A172 (cell line): Measurements from ENCODE around the gene MRPL40. TPM values are rescaled to one million over a fixed set of nuclear protein-coding genes. Genes with fewer than 3 reads are reported as not detected.

Source experiments
- DNase-seq: peaks from one replicate; pipeline ENCODE4 v3.0.0-alpha.2; 2015; ENCODE audit warnings: low spot score
- total RNA-seq: library from RNA; depleted of rRNA; stranded (reverse); fragments of >200 nt; shearing (Covaris generic); gene quantifications from 2 replicates; pipeline ENCODE4 v1.2.3, GENCODE V29; 2014; rRNA removed

MRPL40 gene
- 30.7 and 45.7 TPM in 2 replicates for total RNA-seq

DNA sequence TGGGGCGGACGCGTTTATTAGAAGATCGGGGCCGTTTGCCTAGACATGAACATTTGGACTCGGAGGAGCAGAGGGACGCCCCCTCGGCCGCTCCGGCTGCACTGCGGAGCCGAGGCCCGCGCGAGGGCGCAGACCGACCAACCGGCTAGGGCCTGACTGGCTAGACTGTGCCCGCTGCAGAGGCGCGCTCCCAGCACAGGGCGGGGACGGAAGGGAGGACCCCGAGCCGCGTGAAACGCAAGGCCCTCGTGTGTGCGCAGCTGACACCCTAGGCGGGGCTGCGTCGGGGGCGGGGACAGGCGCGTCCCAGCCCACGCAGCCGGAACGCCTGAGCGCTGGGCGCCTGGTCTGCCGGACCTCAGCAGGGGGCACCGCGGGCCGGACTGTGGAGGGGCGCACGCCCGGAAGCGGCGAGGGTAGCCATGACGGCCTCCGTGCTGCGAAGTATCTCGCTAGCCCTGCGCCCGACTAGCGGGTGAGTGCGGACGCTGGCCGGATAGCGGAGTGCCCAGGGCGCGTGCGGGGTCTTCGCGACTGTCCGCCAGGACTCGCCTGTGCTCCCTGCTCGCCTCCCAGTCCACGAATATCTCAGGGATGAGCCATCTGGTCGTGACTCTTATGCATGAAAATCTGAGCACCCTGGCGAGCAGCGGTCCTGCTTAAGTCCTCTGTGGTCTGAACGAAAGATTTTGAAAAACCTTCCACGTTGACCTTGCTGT lies at the start of gene MRPL40:
Gene MRPL40 (plus strand): TSS at position 413 of the 719 bp plus-strand sequence. CDS start 10 bp downstream, at position 423.
- DNase-seq: peak; percentile 68

DNA sequence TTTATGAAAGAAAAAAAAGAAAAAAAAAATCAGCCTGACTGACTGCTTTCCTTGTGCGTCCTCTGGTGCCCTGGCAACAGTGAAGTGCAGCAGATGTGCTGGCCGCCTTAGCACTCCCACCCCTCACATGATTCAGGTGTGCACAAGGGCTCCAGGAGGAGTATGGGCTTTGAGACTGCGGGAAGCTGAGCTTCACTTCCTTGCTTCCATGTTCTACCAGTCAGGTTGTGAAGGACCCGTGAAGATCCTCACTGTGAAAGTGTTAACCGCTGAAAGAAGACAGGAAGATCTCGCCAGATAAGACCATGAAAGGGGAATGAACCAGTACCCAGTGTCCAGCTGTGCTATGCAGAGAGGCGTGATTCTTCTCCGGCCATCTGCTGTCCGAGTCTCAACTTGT lies 49.1 kb upstream of the MRPL40 start:
- DNase-seq: no peak

DNA sequence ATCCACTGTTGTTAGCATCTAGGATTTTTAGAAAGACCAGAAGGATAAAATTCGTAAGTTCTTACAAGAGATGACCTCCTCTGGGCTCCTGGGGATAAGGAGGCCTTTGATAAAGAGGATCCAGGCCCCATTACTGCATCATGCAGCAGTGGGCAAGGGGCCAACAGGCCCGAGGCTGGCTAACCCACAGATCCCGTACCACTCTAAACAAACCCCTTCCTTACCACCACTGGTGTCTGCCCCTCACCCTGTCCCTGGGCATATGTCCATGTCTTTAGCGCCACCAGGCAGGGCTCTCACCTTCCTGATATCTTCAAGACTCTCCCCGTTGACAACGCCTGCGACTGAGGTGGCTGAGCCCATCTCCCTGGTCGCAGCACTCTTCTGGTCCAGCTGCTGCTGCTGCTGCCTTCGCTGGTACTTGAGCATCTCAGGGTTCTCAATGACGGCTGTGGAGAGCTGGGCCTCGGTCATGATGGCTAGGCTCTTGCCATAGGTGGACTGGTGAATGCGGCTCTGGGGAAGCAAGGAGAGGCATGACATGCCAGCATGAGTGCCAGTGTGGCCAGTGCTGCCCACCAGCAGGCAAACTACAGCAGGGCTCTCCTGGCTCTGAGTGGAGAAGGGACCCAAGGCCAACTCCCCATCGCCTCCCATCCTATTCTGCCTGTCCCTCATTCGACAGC lies 47.0 kb upstream of the MRPL40 start:
- DNase-seq: no peak

DNA sequence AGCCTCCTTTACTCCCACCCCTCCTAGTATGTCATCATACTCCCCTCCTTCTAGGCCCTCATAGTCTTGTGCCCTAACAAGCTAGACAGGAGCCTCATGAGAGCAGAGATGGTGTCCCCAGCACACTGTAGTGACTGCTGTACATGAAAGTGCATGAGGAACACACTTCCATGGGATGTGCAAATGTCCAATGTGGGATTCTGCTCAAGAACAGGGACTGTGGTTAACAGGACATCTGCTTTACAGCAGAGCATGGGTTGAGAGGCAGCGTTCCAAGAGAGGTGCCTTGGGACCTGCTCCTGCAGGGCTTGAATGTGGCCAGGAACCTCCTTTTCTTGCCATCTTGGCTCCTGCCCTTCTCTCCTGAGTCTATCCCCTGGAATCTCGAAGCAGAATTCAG lies 46.1 kb upstream of the MRPL40 start:
- no peak for DNase-seq

DNA sequence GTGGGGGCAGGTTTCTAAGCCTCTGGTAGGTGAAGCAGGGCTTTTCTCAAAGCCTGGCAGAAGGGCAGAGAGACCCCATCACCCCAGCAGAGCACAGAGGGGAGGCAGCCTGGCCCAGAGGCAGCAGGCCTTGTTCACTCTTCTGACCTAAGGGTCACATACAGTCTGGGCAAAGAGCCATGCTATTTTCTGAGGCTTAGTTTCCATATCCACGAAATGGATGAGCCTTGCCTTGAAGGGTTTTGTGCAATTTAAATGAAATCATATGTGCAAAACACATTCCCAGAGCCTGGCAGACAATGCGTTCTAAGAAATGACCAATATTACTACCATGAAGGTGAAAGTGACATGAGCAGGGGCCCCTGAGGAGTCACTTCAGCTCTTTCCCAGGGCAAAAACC lies 45.3 kb upstream of the MRPL40 start:
- no peak for DNase-seq

DNA sequence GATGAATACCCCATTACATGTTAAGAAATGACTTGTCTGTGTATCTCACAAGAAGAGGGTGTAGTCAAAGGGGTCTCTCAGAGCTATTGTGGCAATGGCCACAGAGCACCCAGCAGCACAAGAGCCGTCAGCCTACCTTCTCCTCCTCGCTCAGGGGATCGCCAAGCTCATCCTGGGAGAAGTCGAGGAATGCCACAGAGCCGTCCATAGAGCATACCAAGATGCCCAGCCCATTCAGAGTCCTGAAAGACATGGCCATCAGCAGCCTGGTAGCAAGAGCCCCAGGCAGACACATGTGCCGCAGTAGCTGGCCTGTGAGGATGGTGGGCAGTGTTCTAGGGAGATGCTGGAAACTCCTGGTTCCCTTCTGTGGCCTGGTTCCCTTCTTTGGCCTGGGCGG lies 44.8 kb upstream of the MRPL40 start:
- no peak for DNase-seq

DNA sequence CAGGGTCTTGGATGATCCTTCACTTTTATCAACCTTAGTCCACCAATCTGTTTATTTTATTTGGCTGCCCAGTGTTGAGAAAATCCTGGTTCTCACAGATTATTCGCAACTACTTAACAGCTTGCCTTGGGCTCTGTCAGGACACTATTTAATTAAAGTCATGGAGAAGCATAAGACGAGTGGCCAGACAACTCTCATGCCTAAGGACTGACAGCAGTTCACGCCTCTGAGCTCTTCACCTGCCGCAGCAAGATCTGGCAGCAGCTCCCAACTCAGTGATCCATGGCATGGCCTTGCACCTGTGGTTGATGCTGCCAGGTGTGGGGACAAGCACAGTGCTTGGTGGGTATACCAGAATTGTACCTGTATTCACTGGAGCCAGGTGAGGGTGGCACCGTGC lies 38.6 kb upstream of the MRPL40 start:
- DNase-seq: no peak

DNA sequence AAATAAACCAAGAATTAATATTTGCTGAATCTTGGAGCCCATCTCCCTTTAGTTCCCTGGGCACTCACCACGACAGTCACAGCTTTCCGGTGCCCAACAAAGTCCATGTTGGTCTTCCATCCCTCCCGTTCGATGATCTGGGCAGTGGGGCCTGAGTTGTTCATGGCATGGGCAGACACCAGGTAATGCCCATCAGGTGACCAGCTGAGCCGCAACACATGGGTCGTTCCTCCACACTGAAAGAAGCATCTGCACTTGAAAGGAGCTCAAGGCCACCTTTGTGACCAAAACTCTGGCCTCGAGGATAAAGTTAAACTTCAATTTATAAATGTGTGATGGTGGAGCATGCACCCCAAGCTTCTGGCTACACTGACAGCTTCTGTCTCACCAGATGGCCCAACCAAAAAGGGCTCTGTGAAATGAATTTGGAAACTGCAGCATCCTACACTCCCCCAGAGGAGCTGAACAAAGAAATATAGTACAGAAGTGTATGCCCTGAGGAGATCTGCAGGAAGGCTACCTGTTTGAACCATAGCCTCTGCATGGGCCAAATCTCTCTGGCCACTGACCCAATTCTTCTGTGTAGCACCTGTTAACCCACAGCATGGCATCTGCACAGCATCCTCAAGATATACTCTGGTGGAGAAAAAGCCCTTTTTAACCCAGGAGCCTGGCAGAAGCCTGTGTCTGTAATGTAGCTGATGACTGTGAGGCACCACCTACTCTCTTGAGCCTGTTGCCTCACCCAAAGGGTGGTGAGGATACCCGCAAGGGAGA lies 37.9 kb upstream of the MRPL40 start:
- DNase-seq: no peak

DNA sequence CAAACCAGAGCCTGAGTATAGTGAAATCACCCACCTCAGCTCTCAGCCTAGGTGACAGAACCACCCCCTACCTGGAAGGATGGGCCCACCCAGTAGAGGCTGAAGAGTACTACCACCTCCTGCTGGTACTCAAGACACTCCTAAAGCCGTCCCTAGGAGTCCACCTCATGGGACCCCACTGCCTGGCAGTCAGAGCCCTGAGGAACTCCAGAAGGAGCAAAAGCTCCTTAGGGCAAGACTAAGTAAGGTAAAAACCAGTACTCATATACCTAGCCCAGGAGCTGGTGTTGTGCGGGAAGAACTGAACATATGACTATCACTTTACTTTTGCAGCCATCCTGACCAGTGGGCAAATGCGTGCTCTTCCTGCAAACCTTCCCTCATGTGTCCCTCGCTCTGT lies 37.1 kb upstream of the MRPL40 start:
- DNase-seq: no peak

DNA sequence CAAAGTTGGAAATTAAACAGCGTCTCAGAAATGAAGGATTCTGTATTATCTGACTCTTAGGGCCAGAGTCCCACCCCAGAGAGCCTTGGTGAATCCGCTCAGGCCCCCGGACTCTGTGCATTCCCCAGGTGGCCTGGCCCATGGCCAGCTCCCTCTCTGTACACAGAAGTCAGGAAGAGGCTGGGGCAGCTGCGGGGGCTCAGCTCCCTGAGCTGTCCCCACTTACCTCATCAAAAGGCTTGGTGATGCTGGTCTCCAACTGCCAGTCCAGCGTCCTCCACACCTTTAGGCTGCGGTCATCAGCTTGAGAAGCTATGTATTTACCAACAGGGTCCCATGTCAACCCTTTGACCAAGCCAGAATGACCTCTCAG lies 35.8 kb upstream of the MRPL40 start:
- DNase-seq: no peak

DNA sequence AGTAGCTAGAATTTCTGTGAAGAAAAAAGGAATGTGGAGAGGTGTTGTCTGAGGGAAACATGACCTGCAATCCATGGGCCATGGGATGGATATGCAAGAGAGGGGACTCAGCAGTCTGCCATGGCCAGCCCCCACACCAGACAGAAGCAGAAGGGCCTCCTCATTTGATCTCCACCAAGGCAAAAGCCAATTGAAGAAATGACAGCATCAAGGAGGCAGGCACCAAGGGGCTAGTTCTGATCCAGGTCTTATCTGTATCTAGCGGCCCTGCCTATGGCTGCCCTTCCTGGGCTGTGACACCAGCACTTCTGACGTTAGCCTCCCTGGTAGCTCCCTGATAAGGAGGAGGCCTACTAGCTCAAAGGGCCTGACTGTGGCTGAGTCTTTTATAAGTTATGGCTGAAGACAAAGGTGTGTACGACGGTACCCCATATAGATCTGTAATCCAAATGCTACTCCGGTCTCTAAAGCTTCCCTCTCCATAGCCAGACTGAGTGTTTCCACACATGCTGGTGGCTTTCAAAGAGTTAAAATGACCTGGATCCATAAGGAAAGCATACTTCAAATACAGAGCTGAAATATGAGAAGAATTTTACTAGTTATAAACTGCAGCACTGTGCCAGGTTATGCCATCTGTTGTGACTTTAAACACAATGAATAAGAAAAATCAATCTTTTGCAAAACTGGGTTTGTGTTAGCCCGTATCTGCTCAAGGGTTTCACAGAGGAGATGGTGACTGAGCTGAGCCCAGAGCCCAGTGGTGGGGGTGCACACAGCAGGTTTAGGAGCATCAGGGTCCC lies 35.2 kb upstream of the MRPL40 start:
- DNase-seq: no peak

DNA sequence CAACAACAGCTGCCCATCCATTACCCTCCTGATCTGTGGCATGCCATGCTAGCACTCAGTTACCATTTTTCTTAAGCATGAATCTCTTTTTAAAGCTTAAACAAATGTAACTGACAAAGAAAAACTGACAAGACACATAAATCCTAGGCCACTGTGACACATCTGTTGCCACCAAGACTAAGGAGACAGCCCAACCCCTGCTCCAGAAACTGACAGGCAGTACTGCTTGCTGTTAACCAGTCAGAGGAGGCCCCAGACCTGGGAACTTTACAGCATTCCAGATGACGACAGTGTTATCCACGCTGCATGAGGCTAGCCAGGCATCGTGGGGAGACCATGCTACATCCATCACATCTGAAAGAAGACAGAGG lies 34.6 kb upstream of the MRPL40 start:
- no peak for DNase-seq

DNA sequence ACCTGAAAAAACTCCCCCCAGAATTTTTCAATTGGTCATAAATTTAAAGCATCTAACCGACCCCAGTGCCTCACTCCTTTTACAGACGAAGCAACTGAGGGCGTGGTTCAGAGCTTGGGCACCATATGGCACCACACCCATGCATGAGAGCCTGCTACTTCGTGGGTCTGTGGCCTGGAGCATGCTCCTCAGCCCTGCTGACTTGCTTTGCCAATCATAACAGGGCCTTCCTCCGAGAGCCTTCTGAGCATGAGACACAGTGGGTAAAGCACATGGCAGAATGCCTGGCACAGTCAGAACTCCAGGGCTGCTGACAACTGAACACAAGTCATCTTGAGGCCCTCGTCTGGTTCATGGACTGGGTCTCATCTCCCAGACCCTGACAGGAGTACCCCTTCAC lies 34.1 kb upstream of the MRPL40 start:
- DNase-seq: no peak

DNA sequence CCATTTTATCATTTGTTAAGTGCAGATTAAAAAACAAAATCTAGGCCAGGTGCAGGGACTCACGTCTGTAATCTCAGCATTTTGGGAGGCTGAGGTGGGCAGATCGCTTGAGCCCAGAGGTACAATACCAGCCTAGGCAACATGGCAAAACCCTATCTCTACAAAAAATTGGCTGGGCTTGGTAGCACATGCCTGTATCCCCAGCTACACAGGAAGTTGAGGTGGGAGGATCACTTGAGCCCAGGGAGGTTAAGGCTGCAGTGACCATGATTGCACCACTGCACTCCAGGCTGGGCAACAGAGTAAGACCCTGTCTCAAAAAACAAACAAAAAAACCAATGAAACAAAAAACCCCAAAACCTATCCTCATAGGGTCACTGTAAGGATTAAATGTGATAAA lies 33.7 kb upstream of the MRPL40 start:
- no peak for DNase-seq

DNA sequence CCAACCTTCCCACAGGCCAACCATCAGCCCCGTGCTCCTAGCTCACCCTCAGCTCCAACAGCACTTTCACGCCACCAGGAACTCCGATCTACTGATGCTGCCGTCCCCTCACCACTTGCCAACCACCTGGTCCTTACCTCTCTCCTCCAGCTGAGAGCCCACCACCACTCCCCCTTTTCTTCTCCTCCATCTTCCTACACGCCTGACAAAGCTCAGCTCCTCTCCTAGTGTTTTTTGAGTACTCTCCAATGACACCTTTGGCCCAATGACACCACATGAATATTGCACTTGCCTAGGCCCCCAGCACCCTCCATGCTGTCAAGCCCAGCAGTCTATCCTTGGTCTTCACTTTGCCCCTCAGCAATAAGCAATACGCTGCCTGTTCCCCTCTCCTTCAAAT lies 31.5 kb upstream of the MRPL40 start:
- DNase-seq: no peak

DNA sequence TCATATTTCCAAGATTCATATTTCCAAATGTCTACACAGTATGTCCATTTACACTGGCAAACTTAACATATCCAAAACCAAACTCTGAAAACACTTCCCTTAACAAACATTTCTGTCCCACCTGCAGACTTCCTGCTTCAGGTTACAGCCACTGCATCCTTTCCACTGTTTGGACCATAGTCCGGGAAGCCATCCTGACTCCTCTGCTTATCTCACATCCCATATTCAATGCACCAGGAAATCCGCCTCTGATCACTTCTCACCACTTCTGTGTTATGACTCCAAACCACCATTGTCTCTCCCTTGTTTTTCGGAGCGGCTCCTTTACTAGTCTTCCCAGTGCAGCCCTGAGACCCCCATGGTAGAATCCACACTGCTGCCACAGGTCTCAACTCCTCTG lies 30.9 kb upstream of the MRPL40 start:
- no peak for DNase-seq

DNA sequence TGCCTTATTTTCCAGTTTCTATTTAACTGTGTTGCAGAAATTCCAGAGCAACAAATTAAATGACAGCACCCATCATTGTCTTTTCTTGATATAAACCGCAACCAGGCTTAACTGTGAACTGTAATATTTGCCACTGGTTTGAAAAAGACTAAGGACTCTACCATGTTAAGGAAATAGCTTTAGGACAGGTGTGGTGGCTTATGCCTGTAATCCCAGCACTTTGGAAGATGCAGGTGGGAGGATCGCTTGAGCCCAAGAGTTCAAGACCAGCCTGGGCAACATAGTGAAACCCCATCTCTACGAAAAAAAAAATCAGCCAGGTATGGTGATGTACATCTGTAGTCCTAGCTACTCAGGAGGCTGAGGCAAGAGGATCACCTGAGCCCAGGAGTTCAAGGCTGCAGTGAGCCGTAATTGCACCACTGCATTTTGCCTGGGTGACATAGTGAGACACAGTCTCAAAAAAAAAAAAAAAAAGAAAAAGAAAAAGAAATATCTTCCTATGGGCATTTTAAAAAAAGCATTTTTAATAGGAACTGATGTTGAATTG lies 29.6 kb upstream of the MRPL40 start:
- no peak for DNase-seq

DNA sequence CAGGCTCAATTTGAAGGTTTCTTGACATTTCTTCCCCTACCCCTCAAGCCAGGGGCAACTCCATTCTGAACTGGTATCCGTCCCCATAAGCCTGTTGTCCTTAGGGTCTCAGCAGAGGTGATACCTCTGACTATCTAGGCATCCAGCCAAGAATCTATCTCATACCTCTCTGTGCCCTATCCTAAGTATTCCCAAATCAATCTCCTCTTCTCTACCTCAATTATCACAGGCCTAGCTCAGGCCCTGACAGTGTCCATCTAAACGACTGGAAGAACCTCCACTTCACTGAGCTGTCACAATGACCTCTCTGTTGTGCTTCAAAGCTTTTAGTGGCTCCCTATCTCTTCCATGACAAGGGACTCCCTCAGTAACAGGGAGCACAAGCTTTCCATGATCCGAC lies 27.7 kb upstream of the MRPL40 start:
- DNase-seq: no peak

DNA sequence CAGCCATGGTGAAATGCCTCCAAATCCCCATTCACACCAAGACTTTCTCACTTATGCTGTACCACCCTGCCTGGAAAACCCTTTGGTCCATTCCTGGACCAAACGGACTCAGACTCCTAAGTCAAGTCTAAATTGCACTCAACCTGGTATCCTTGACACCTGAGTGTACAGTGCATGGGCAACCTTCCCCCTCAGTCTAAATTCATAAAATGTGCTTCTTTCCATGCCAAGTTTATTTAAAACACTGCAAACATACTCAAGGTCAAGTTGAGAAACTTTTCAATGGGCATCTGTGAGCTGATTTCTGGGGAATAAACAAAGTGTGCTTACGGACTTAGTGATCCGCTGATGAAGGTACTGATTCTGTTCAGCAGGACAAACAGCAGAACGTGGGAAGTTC lies 27.2 kb upstream of the MRPL40 start:
- no peak for DNase-seq

DNA sequence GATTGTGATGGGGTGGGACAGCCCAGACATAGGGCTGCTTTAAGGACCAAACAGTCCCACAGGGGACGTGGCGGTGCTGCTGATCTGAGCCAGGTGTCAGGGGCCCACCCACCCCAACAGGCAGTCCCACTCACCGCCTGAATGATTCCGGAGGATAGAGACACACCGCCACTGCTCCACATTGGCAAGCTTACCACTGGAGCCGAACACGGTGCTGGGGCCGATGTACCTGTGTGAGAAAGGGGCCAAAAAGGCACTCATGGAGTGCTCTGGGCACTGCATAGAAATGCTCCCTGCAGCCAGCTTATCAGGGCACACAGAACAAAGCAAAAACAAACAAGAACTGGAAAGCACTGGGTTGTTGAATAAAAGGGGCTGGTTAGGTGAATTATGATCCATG lies 26.7 kb upstream of the MRPL40 start:
- DNase-seq: no peak

DNA sequence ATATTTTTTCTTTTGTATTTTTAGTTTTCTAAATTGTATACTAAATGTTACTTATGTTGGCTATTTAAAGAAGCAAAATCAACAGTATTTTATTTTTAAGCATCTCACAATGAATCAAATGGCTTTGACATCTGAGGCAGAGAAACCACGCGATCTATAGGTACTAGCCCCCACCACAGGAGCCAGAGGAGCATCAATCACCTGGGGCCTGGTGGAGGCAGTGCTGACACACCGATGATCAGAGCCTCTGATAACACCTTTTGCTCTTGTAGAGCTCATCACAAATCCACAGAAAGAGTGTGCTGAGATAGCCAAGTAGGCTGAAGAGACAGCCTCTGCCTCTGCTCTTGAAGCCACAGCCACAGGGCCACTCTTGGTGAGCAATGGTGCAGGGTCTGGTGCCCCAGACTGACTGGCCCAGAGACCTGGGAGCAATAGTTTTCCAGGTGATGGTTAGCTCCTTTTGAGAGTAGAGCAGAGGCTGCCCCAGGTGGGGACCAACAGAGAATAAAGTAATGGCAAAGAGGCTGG lies 26.0 kb upstream of the MRPL40 start:
- DNase-seq: no peak

DNA sequence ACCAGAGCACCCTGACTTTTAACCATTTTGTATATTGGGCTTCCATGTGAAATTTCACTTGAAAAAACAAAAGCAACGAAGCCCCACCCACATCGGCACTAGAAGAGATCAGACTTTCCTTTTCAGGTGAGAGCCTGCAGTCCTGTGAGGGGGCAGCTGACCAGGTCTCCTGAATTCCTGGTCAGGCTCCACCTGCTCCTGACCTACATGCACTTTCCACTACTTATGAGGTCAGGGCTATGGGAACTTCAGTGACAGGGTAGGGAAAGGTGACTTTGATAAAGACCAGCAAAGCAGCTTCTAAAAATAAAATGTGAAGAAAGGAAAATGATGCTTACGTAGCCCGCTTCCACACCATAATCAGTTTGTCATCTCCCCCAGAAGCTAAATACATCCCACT lies 25.5 kb upstream of the MRPL40 start:
- no peak for DNase-seq
